GM19238 (cell line): ENCODE measurements around the gene GRM8.

ENCODE experiments used
- DNase-seq: peaks from one replicate; pipeline ENCODE4 v3.0.0; 2011; ENCODE audit warnings: low spot score; ENCODE audit not compliant: insufficient read length

The GRM8 gene

GRCh38 chr7:127231415-127231814 is 21.3 kb downstream of the GRM8 start:
- DNase-seq = no peak

GRCh38 chr7:127230192-127230925 is 22.4 kb downstream of the GRM8 start:
- no peak for DNase-seq

DNA sequence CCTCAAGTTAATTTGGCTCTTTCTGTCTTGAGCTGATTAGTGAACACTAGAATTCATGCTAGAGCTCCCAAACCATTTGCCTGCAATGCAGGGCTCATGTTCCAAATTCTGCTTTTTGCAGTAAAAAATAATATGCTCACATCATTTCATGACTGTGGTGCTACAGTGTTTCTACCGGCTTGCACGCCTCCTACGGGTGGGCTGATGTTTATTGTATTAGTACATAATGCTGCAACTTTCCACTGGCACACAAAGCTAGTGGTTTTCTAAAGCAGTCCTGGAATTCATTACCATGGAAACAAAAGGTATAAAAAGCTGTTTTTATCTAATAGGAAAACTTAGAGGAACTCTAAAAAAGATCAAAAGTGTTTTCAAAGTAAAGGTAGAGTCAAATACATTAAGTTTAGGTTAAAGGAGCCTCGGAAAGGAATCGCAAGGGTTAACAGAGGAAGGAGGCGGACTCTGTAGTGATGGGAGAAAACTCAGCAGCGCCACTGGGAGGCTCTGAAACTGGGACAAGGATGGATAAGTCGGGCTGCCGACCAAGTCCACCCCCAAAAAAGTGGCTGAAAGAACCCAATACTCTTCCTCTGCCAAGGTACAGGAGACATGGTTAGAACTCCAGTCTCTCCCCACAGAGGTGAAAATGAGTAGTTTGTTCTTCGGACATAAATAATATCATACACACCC is 25.9 kb downstream of the GRM8 start:
- DNase-seq = no peak

GRCh38 chr7:127221731-127222130 is 31.0 kb downstream of the GRM8 start:
- no peak for DNase-seq

DNA sequence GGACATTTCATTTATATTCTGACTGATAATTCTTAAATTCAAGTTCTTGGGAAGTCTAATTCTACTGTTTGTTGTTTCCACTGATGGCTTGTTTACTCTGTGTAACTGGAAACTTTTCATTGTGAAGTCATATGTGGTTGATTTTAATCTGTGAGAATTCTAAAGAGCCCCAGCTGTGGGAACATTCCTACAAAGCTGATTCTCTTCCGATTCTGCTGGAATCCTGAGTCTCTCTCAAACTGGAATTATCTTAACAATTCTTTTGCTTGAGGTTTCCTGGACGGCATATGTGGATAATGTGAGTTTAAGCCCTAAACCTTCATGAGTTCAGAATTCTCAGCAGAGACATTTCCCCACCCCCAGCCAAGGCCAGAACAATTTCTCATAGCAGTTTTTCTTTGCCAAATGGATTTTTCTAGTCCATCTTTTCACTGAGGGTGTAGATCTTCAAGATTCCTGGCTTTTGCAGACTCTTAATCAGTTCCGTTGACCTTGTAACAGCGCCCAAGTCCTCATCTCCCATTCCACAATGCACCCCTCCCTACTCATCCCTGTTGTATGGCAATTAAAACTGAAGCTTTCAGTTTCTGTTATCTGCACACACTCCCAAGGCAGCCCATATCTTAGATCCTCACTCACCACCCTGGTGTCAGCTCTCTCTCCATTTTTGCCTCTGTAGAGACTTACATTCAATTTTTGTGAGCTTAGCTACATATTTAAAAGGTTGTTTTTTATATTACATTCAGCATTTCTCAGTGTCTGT is 37.6 kb downstream of the GRM8 start:
- DNase-seq = no peak

DNA sequence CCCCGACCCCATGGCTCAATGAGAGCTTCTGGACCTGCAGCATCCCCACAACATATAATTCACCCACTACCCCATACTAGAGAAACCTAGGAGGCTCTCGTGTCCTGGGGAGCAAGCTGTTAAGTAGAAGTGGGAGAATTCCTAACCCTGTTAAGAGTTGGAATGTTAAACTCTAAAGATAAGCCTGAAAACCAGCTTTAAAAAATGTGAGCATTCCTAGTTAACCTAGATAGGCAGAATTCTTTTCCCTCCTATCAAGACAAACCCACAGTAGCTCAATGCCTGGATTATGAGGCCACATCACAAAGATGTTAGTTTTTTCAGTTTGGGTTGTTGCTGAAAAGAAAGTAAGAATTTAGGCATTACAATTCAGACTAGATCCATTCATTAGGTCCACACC is 42.9 kb downstream of the GRM8 start:
- DNase-seq = no peak

GRCh38 chr7:127208860-127209259 is 43.9 kb downstream of the GRM8 start:
- no peak for DNase-seq

DNA sequence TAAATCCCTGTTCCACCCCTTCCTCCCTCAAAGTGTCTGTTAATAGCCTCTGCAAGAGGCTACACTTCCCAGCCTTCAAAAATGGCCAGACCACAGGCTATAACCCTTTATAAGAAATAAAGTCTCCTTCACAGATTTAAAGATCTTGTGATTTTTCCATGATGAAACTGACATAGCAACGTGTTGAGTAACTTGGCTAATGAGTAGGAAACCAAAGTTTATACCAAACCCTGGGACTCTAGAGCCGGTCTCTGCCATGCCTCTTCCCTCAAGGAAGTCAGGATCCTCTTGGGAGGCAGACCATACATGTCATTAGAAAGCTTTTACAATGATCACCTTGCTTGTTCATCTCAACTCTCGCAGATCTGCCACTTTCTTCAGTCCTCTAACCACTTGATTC is 44.4 kb downstream of the GRM8 start:
- no peak for DNase-seq

- DNase-seq = no peak
These were observed 44.9 kb downstream of the GRM8 start for GRCh38 chr7:127207806-127208205.

- DNase-seq = no peak
These were observed 45.5 kb downstream of the GRM8 start for GRCh38 chr7:127207230-127207629.

DNA sequence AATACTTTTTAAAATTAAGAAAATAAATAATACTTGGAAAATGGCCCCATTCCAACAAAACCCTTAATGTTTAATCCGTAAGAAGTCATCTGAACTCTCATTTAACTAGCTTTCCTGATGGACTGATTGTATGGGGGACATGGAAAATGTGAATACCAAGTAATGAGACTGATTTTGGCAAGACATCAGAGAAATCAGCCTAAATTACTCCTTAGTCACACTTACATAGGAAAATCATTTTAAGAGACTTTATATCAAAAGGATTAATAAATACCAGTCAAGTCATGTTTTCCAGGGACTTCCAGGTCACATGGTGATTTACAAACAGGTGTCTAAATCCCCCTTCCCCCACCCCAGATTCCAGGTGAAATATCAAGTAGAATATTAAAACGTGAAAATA is 58.2 kb downstream of the GRM8 start:
- no peak for DNase-seq

- DNase-seq = no peak
These were observed 62.9 kb downstream of the GRM8 start for GRCh38 chr7:127189886-127190285.

- DNase-seq = no peak
These were observed 63.7 kb downstream of the GRM8 start for GRCh38 chr7:127189074-127189473.

GRCh38 chr7:127187740-127188139 is 65.0 kb downstream of the GRM8 start:
- no peak for DNase-seq

DNA sequence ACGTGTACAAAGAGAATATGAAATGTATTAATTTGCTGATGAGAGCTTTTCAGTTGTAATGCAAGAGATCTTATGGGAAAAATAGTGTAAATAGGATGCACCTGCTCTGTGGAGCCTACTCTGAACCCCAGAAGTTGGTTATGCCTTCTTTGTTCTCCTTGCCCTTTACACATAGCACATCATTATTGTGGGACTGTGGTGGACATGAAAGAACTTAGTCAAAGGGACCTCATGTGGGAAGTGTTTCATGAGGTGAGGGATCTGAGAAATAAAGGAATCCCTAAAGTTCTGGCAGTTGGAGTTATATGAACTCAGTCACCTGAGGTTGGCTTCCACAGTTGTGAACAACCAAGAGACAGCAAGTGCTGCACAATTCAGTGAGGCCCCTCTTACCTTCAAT is 66.1 kb downstream of the GRM8 start:
- no peak for DNase-seq

- no peak for DNase-seq
These were observed 75.6 kb downstream of the GRM8 start for GRCh38 chr7:127177156-127177555.

GRCh38 chr7:127162366-127162765 is 90.4 kb downstream of the GRM8 start:
- DNase-seq = no peak

DNA sequence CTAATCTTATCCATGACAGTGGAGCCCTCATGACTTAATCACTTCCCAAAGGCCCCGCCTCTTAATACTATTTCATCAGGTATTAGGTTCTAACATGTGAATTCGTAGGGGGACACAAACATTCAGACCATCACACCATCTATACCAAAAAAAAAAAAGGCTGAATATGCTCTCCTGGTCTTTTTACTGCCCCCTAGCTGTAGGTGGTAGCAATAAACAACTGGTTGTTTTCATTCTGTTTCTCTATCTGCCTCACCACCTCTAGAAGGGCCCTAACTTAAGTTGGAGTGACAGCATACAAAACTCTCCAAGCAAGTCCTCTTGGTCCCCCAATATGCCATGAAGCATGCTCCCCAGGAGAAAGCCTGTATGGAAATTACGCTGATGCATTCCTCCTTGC is 94.1 kb downstream of the GRM8 start:
- DNase-seq = no peak

GRCh38 chr7:127154958-127155357 is 97.8 kb downstream of the GRM8 start:
- no peak for DNase-seq

- no peak for DNase-seq
These were observed 98.6 kb downstream of the GRM8 start for GRCh38 chr7:127154101-127154500.

- no peak for DNase-seq
These were observed 99.4 kb downstream of the GRM8 start for GRCh38 chr7:127153315-127153714.

DNA sequence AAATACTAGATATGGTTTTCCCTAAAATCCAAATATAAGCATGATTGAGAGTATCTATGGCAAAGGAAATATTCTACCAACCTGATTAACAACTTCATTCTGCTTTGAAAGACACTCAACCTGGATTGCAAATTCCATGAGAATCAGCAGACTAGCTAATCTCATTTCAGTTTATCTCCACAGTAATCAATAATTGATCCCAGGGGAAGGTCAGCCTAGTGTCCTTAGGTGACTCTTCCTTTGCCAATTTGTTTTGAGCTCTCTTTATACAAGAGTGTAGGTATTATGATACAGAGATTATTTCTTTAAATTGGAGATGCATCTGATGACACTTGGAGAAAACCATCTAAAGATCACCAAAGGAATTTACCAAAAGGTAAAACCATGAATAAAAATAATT is 100.3 kb downstream of the GRM8 start:
- no peak for DNase-seq
